ENCODE data around the gene NCEH1. TPM values are rescaled to one million over a fixed set of nuclear protein-coding genes. Genes with fewer than 3 reads are reported as not detected.

The NCEH1 gene
- total and polyA plus RNA-seq, 10 of the 15 experiments (the other 5 are each of a cell fraction or from before 2014, with no cell fraction given), result 1.8 to 8.1 (median 4.5) TPM

DNA sequence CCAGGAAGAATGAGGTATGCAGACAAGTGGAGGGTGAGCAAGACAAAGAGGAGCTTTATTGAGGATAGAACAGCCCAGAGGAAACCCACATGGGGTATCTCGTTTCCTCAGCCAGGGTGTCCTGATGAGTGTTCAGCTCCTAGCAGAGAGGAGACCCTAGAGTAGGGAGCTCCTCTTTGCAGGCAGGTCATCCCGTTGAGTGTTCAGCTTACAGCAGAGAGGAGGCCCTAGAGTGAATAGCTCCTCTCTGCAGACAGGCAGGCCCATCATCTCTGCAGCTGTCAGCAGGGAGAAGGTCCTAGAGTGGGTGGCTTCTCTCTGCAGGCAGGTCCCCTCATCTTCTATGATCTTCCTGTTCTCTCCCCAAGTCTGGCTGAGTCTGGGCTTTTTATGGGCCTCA is 97.0 kb downstream of the NCEH1 start:
- Histone ChIP-seq H3K9ac (ENCODE audit: control insufficient read depth, insufficient read depth, low read length) (no peak overlapping the region), H3K79me2 (ENCODE audit: control insufficient read depth, insufficient read depth, low read length) (no peaks in the 10 kb centered on the region), H3K4me1 (ENCODE audit: control insufficient read depth, insufficient read depth, low read length) (peaks cover 3% of the 10 kb centered on the region; the same call in 1 of the 2 replicates), H3K4me2 (ENCODE audit: control insufficient read depth, insufficient read depth) (no peak overlapping the region), H3K4me3 (no peak overlapping the region), H3K36me3 (ENCODE audit: control insufficient read depth in 2 of 2, insufficient read depth in 2 of 2, low read length in 1 of 2) (no peaks in the 10 kb centered on the region), H3K27me3 (replicated peaks in 1 of 2; ENCODE audit: control insufficient read depth in 2 of 2, insufficient read depth in 2 of 2, low read length in 1 of 2) (no peaks in the 10 kb centered on the region), H4K20me1 (ENCODE audit: control insufficient read depth, insufficient read depth) (no peaks in the 10 kb centered on the region), H3K9me3 (replicated peaks; ENCODE audit: control insufficient read depth, insufficient read depth, low read length) (peaks cover 12% of the 10 kb centered on the region; the same call in 2 of the 3 replicates), H3K27ac (ENCODE audit: control insufficient read depth, insufficient read depth) (no peak overlapping the region), H2AFZ (ENCODE audit: control insufficient read depth, low read depth, low read length) (no peak overlapping the region)
- no peak for TF ChIP-seq FOXK2 (IDR thresholded peaks at IDR 0.05)
- no peak for TF ChIP-seq EZH2 (IDR thresholded peaks at IDR 0.05; ENCODE audit: borderline replicate concordance, control insufficient read depth, low read depth, low read length)
- no peak for TF ChIP-seq MTA3 (IDR thresholded peaks at IDR 0.05; ENCODE audit: borderline replicate concordance, low read length)
- TF ChIP-seq, protein P1, sequence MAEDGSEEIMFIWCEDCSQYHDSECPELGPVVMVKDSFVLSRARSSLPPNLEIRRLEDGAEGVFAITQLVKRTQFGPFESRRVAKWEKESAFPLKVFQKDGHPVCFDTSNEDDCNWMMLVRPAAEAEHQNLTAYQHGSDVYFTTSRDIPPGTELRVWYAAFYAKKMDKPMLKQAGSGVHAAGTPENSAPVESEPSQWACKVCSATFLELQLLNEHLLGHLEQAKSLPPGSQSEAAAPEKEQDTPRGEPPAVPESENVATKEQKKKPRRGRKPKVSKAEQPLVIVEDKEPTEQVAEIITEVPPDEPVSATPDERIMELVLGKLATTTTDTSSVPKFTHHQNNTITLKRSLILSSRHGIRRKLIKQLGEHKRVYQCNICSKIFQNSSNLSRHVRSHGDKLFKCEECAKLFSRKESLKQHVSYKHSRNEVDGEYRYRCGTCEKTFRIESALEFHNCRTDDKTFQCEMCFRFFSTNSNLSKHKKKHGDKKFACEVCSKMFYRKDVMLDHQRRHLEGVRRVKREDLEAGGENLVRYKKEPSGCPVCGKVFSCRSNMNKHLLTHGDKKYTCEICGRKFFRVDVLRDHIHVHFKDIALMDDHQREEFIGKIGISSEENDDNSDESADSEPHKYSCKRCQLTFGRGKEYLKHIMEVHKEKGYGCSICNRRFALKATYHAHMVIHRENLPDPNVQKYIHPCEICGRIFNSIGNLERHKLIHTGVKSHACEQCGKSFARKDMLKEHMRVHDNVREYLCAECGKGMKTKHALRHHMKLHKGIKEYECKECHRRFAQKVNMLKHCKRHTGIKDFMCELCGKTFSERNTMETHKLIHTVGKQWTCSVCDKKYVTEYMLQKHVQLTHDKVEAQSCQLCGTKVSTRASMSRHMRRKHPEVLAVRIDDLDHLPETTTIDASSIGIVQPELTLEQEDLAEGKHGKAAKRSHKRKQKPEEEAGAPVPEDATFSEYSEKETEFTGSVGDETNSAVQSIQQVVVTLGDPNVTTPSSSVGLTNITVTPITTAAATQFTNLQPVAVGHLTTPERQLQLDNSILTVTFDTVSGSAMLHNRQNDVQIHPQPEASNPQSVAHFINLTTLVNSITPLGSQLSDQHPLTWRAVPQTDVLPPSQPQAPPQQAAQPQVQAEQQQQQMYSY (CRISPR knock-in tag; IDR thresholded peaks at IDR 0.05), result no peak
- no peak for TF ChIP-seq POLR2AphosphoS2 (IDR thresholded peaks at IDR 0.05; ENCODE audit: low read depth, low read length)
- TF ChIP-seq ZBED1 (IDR thresholded peaks at IDR 0.05; ENCODE audit: borderline replicate concordance), result no peak
- TF ChIP-seq TBL1XR1 (IDR thresholded peaks at IDR 0.05; ENCODE audit: low read depth, low read length), result no peak
- 45% methylated on average over 2 of the region's 2 CpGs for WGBS (ENCODE audit: insufficient coverage, insufficient replicate concordance, low lambda C conversion rate, missing lambda C conversion rate)
- FAIRE-seq, result no peak
- no peak for DNase-seq (ENCODE audit: low read depth, low spot score)
- ATAC-seq, result no peak
- intact Hi-C loops (cut with micrococcal nuclease; ENCODE audit: unreplicated experiment), result no loop called here
- BruUV-seq (replicated peaks), result no TSS peak
- ChIA-PET CTCF (interaction anchor here (0.8 to 3.4 kb wide), 6 partner anchors 9 to 97 kb away, joined by 3 to 15 read pairs (median 4); partner anchors contain the start of gene NCEH1), SMC1A (ENCODE audit: uncharacterized antibody, unreplicated experiment) (interaction anchor here (1.0 to 1.2 kb wide), 2 partner anchors 8 to 12 kb away, joined by 4 read pairs; no protein-coding TSS in a partner anchor), RAD21 (ENCODE audit: unreplicated experiment) (interaction anchor here (1.0 kb wide), 1 partner anchor 18 kb away, joined by 3 read pairs; no protein-coding TSS in a partner anchor), POLR2A (interaction anchor here (1.0 to 1.9 kb wide), 2 partner anchors 9 to 11 kb away, joined by 4 to 7 read pairs; no protein-coding TSS in a partner anchor)
- in situ Hi-C loops (cut with MboI), result no loop called here
